H1 (cell line): ENCODE results near the gene ZNF652. TPM values are rescaled to one million over a fixed set of nuclear protein-coding genes. Genes with fewer than 3 reads are reported as not detected.

Experiments
- CTCF ChIA-PET: fragments of 300-600 bp; sonication (Branson Sonifier 250); formaldehyde crosslinking; loops from one replicate; lab custom pipeline; 2021; ENCODE audit not compliant: partially characterized antibody; lab: Charles Lee
- POLR2A ChIA-PET: fragments of 300-600 bp; sonication (Branson Sonifier 250); formaldehyde crosslinking; loops from one replicate; lab custom pipeline; 2021; ENCODE audit warnings: inconsistent platforms; ENCODE audit not compliant: partially characterized antibody; lab: Charles Lee
- DNase-seq, 2 experiments: peaks; one replicate each; pipeline versions ENCODE4 v3.0.0 to v3.0.0-alpha.2; 2010 to 2022; ENCODE audit warnings: low spot score in 2 of 2, low read depth in 1 of 2, mixed read lengths in 1 of 2
- FAIRE-seq: peaks from 2 replicates; lab custom pipeline; 2011; peaks lifted over from hg19 to GRCh38; lab: Jason Lieb, UNC
- H2AFZ ChIP-seq: 2 replicates; pipeline ENCODE4 v1.8.1; 2012; ENCODE audit warnings: low read length, inconsistent platforms
- H2AK5ac ChIP-seq: 2 replicates; pipeline ENCODE4 v1.6.1; 2013; ENCODE audit warnings: low read depth, low read length
- H2BK120ac ChIP-seq: replicated peaks from 2 replicates; pipeline ENCODE3; 2013; ENCODE audit warnings: low read depth, low read length, inconsistent platforms
- H2BK12ac ChIP-seq: 2 replicates; pipeline ENCODE4 v1.6.1; 2013; ENCODE audit warnings: low read depth, low read length
- H2BK15ac ChIP-seq: 2 replicates; pipeline ENCODE4 v1.6.1; 2013; ENCODE audit warnings: low read length
- H2BK20ac ChIP-seq: 2 replicates; pipeline ENCODE4 v1.6.1; 2013; ENCODE audit warnings: low read length
- H2BK5ac ChIP-seq: 2 replicates; pipeline ENCODE4 v1.6.1; 2013; ENCODE audit warnings: low read depth, low read length
- H3K14ac ChIP-seq: 2 replicates; pipeline ENCODE4 v1.6.1; 2013; ENCODE audit warnings: inconsistent platforms; ENCODE audit not compliant: insufficient read length
- H3K18ac ChIP-seq: 2 replicates; pipeline ENCODE4 v1.6.1; 2013; ENCODE audit warnings: low read length; ENCODE audit errors: extremely low read depth
- H3K23ac ChIP-seq: 2 replicates; pipeline ENCODE4 v1.6.1; 2013; ENCODE audit warnings: inconsistent platforms; ENCODE audit not compliant: insufficient read length
- H3K23me2 ChIP-seq: 2 replicates; pipeline ENCODE4 v1.6.1; 2013; ENCODE audit warnings: low read depth, low read length
- H3K27ac ChIP-seq: 2 replicates; pipeline ENCODE4 v1.6.1; 2011; ENCODE audit warnings: low read depth, low read length, inconsistent platforms
- H3K27me3 ChIP-seq, 4 experiments: replicated peaks in 1 of 4; 1 replicate in 1 of 4; 2 replicates in 3 of 4; pipeline versions ENCODE4 v1.6.1 to v1.8.1; 2011 to 2013; ENCODE audit warnings: low read length in 3 of 4, mild to moderate bottlenecking in 3 of 4, inconsistent platforms in 2 of 4, mixed read lengths in 2 of 4, moderate library complexity in 1 of 4; ENCODE audit not compliant: control insufficient read depth in 3 of 4, insufficient read depth in 3 of 4; ENCODE audit errors: extremely low read depth in 1 of 4
- H3K36me3 ChIP-seq, 4 experiments: 2 replicates each; pipeline versions ENCODE4 v1.6.1 to v1.8.1; 2011 to 2013; ENCODE audit warnings: mild to moderate bottlenecking in 4 of 4, low read length in 3 of 4, moderate library complexity in 2 of 4, control low read depth in 1 of 4, inconsistent platforms in 1 of 4; ENCODE audit not compliant: insufficient read depth in 4 of 4, control insufficient read depth in 2 of 4
- H3K4ac ChIP-seq: replicated peaks from 2 replicates; pipeline ENCODE3; 2013; ENCODE audit warnings: low read length, low read depth, mixed read lengths, inconsistent platforms; ENCODE audit not compliant: insufficient read length
- H3K4me1 ChIP-seq, 4 experiments: replicated peaks in 1 of 4; 1 replicate in 1 of 4; 2 replicates in 3 of 4; pipeline versions ENCODE4 v1.6.1 to v1.8.1; 2011 to 2013; ENCODE audit warnings: low read length in 3 of 4, inconsistent platforms in 2 of 4, mixed read lengths in 1 of 4; ENCODE audit not compliant: insufficient read depth in 4 of 4, control insufficient read depth in 3 of 4
- H3K4me2 ChIP-seq, 2 experiments: 2 replicates each; pipeline versions ENCODE4 v1.6.1 to v1.8.1; 2011 to 2013; ENCODE audit warnings: low read depth in 2 of 2, low read length in 2 of 2, control low read depth in 1 of 2, inconsistent platforms in 1 of 2, mild to moderate bottlenecking in 1 of 2; ENCODE audit not compliant: insufficient read depth in 1 of 2
- H3K4me3 ChIP-seq, 4 experiments: fragments of 200-600, 300-600 bp in 1 of 4; sonication (generic), shearing (Covaris generic), sonication (Bioruptor Twin) in 1 of 4; 2 replicates each; pipeline versions ENCODE4 v1.5.1 to v1.8.1; 2011 to 2016; ENCODE audit warnings: low read length in 4 of 4, low read depth in 3 of 4, control low read depth in 2 of 4, inconsistent platforms in 2 of 4, mild to moderate bottlenecking in 2 of 4, mixed read lengths in 1 of 4, moderate library complexity in 1 of 4; ENCODE audit not compliant: insufficient read depth in 2 of 4; ENCODE audit errors: extremely low read depth in 1 of 4
- H3K56ac ChIP-seq: replicated peaks from 2 replicates; pipeline ENCODE3; 2013; ENCODE audit warnings: low read depth, mild to moderate bottlenecking, mixed read lengths, low read length, inconsistent platforms; ENCODE audit not compliant: insufficient read length
- H3K79me1 ChIP-seq: 2 replicates; pipeline ENCODE4 v1.6.1; 2013; ENCODE audit warnings: low read depth, low read length, control low read depth
- H3K79me2 ChIP-seq, 2 experiments: 2 replicates each; pipeline versions ENCODE4 v1.6.1 to v1.8.1; 2012 to 2013; ENCODE audit warnings: low read length in 2 of 2, mild to moderate bottlenecking in 2 of 2, inconsistent platforms in 1 of 2; ENCODE audit not compliant: insufficient read depth in 2 of 2, control insufficient read depth in 1 of 2
- H3K9ac ChIP-seq, 4 experiments: replicated peaks in 1 of 4; 1 replicate in 1 of 4; 2 replicates in 3 of 4; pipeline versions ENCODE4 v1.6.1 to v1.8.1; 2011 to 2013; ENCODE audit warnings: low read depth in 3 of 4, low read length in 3 of 4, control low read depth in 2 of 4, mild to moderate bottlenecking in 2 of 4, moderate library complexity in 2 of 4, inconsistent platforms in 1 of 4; ENCODE audit errors: extremely low read depth in 1 of 4
- H3K9me3 ChIP-seq, 2 experiments: 2 replicates each; pipeline versions ENCODE4 v1.6.1 to v1.8.1; 2012 to 2013; ENCODE audit warnings: mild to moderate bottlenecking in 2 of 2, moderate library complexity in 2 of 2, control low read depth in 1 of 2, inconsistent platforms in 1 of 2, low read depth in 1 of 2, low read length in 1 of 2, mixed read lengths in 1 of 2; ENCODE audit not compliant: insufficient read depth in 2 of 2
- H4K20me1 ChIP-seq, 2 experiments: replicated peaks in 1 of 2; 2 replicates each; pipeline versions ENCODE3 to v1.8.1; 2011 to 2013; ENCODE audit warnings: inconsistent platforms in 2 of 2, low read length in 2 of 2, mild to moderate bottlenecking in 1 of 2; ENCODE audit not compliant: insufficient read depth in 2 of 2, control insufficient read depth in 1 of 2
- H4K5ac ChIP-seq: 2 replicates; pipeline ENCODE4 v1.6.1; 2013; ENCODE audit warnings: low read length, low read depth, mixed read lengths, inconsistent platforms; ENCODE audit not compliant: insufficient read length
- H4K8ac ChIP-seq: 2 replicates; pipeline ENCODE4 v1.8.0; 2013; ENCODE audit warnings: mild to moderate bottlenecking, moderate library complexity, low read length, inconsistent platforms; ENCODE audit not compliant: insufficient read depth; ENCODE audit errors: extremely low read depth
- H4K91ac ChIP-seq: replicated peaks from 2 replicates; pipeline ENCODE3; 2013; ENCODE audit warnings: low read length, mixed read lengths, inconsistent platforms; ENCODE audit not compliant: insufficient read length
- GABPA ChIP-seq: IDR thresholded peaks from 2 replicates; pipeline ENCODE4 v1.6.1; 2011; ENCODE audit warnings: mild to moderate bottlenecking, low read length, moderate library complexity, borderline replicate concordance; ENCODE audit not compliant: insufficient read depth
- WGBS, 2 experiments: shearing (Covaris generic) in 1 of 2; methylation state at CpG; one replicate each; pipeline versions ENCODE4 v1.1.6 to v1.1.7; 2013 to 2015; ENCODE audit warnings: low lambda C conversion rate in 2 of 2, mixed read lengths in 2 of 2, inconsistent platforms in 1 of 2, low coverage in 1 of 2, missing lambda C conversion rate in 1 of 2; ENCODE audit not compliant: insufficient replicate concordance in 2 of 2, insufficient coverage in 1 of 2, insufficient read length in 1 of 2; ENCODE audit errors: extremely low coverage in 1 of 2, missing lambda C conversion rate in 1 of 2; 5-methylcytosine and 5-hydroxymethylcytosine counted together
- polyA plus RNA-seq, 7 experiments: library from polyadenylated mRNA; depleted of rRNA in 3 of 7; stranded (reverse) in 5 of 7; unstranded in 2 of 7; fragments of >200 nt in 5 of 7; fragments of 200-250 nt in 2 of 7; gene quantifications; 1 replicate in 5 of 7; 2 replicates in 1 of 7; 4 replicates in 1 of 7; pipeline versions ENCODE4 v1.2.1 to v1.2.3, GENCODE V29; 2011 to 2013; ENCODE audit warnings: missing spikeins in 2 of 7, mixed read lengths in 2 of 7
- total RNA-seq: library from RNA; stranded (reverse); fragmentation: NEBNext Ultra II Directional; extraction: Animal tissue kit (Norgen Biotek cat#: 25700); gene quantifications from 2 replicates; pipeline ENCODE4 v1.2.1, GENCODE V29; 2021
- TF ChIP-seq, protein P1 (sequence below): IDR thresholded peaks from 2 replicates; pipeline ENCODE4 v1.6.1; 2012; ENCODE audit warnings: low read length, inconsistent platforms

ZNF652 gene
- total and polyA plus RNA-seq, 2 of the 8 experiments (the other 6 are each of a cell fraction or from before 2014, with no cell fraction given) = 13.5 to 39.6 TPM

DNA sequence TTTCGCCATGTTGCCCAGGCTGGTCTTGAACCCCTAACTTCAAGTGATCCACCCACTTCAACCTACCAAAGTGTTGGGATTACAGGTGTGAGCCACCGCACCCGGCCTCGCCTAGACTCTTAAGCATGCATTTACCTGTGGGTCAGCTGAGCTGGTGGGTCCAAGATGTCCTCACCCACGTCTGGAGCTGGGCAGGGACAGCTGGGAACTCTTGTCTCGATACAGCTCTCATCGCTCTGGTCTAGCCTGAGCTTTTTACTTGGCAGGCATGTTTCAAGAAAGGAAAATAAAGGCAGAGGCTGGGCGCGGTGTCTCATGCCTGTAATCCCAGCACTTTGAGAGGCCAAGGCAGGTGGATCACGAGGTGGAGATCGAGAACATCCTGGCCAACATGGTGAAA is 74.6 kb downstream of the ZNF652 start:
- Histone ChIP-seq H3K4me1 (no peaks in the 10 kb centered on the region), H3K23me2 (no peaks in the 10 kb centered on the region), H2BK12ac (no peak overlapping the region), H2BK120ac (no peak overlapping the region), H3K56ac (no peak overlapping the region), H3K9ac (no peak overlapping the region), H2AFZ (no peak overlapping the region), H3K23ac (no peak overlapping the region), H4K91ac (no peak overlapping the region), H2AK5ac (no peak overlapping the region), H3K36me3 (no peaks in the 10 kb centered on the region), H3K79me2 (no peaks in the 10 kb centered on the region), H4K5ac (no peak overlapping the region), H3K27ac (no peak overlapping the region), H3K9me3 (no peaks in the 10 kb centered on the region), H2BK5ac (no peak overlapping the region), H3K18ac (no peak overlapping the region), H4K20me1 (peaks cover 0 to under 1% of the 10 kb centered on the region in 2 experiments), H3K14ac (no peak overlapping the region), H3K27me3 (no peaks in the 10 kb centered on the region), H3K79me1 (no peaks in the 10 kb centered on the region), H2BK15ac (no peak overlapping the region), H3K4me2 (no peak overlapping the region), H2BK20ac (no peak overlapping the region), H4K8ac (no peak overlapping the region), H3K4ac (no peak overlapping the region), H3K4me3 (no peak overlapping the region)
- whole genome bisulfite sequencing, 2 experiments = 89% methylated on average over 11 of the region's 11 CpGs; no CpG with 5 or more reads in 1 of the 2 experiments
- no peak for FAIRE-seq
- ChIA-PET POLR2A (interaction anchor here (1.2 to 1.6 kb wide), 3 partner anchors 10 to 229 kb away, joined by 3 read pairs; no protein-coding TSS in a partner anchor), CTCF (interaction anchor here (0.6 to 1.4 kb wide), 4 partner anchors 10 to 81 kb away, joined by 3 to 4 read pairs (median 4); no protein-coding TSS in a partner anchor)
- DNase-seq = no peak
- TF ChIP-seq, protein P1, sequence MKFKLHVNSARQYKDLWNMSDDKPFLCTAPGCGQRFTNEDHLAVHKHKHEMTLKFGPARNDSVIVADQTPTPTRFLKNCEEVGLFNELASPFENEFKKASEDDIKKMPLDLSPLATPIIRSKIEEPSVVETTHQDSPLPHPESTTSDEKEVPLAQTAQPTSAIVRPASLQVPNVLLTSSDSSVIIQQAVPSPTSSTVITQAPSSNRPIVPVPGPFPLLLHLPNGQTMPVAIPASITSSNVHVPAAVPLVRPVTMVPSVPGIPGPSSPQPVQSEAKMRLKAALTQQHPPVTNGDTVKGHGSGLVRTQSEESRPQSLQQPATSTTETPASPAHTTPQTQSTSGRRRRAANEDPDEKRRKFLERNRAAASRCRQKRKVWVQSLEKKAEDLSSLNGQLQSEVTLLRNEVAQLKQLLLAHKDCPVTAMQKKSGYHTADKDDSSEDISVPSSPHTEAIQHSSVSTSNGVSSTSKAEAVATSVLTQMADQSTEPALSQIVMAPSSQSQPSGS = no peak
- TF ChIP-seq GABPA = no peak
